ENCODE measurements around the gene DOCK3.
"Not testable (repeated sequence)": the region's sequence is repeated elsewhere in the genome, so short reads cannot be mapped to it uniquely, and the experiment has no call there.

Gene DOCK3

GRCh38 chr3:50806031-50806430, 131.3 kb downstream of the DOCK3 start:
- DNase-seq: no peak

- DNase-seq: no peak
Measured at GRCh38 chr3:50806806-50807205, 132.1 kb downstream of the DOCK3 start.

- DNase-seq: peak; percentile 11
Measured at GRCh38 chr3:50807266-50807665, 132.5 kb downstream of the DOCK3 start.

GRCh38 chr3:50811893-50812292, 137.2 kb downstream of the DOCK3 start:
- no peak for DNase-seq

GRCh38 chr3:50815844-50816243, 141.1 kb downstream of the DOCK3 start:
- DNase-seq: no peak

GRCh38 chr3:50816894-50817293, 142.2 kb downstream of the DOCK3 start:
- DNase-seq: no peak

GRCh38 chr3:50817756-50818529, 143.2 kb downstream of the DOCK3 start:
- DNase-seq: no peak

GRCh38 chr3:50819882-50820281, 145.2 kb downstream of the DOCK3 start:
- DNase-seq: no peak

GRCh38 chr3:50825841-50826240, 151.1 kb downstream of the DOCK3 start:
- no peak for DNase-seq

- no peak for DNase-seq
Measured at GRCh38 chr3:50830451-50830850, 155.7 kb downstream of the DOCK3 start.

GRCh38 chr3:50831009-50831408, 156.3 kb downstream of the DOCK3 start:
- not testable (repeated sequence) for DNase-seq

- no peak for DNase-seq
Measured at GRCh38 chr3:50840983-50841489, 166.3 kb downstream of the DOCK3 start.

GRCh38 chr3:50848308-50848707, 173.6 kb downstream of the DOCK3 start:
- DNase-seq: no peak

GRCh38 chr3:50850639-50851511, 176.1 kb downstream of the DOCK3 start:
- DNase-seq: no peak

- DNase-seq: no peak
Measured at GRCh38 chr3:50853936-50854335, 179.2 kb downstream of the DOCK3 start.

GRCh38 chr3:50862221-50862620, 187.5 kb downstream of the DOCK3 start:
- no peak for DNase-seq

GRCh38 chr3:50873376-50874157, 198.8 kb downstream of the DOCK3 start:
- no peak for DNase-seq

- DNase-seq: not testable (repeated sequence)
Measured at GRCh38 chr3:50874876-50875275, 200.1 kb downstream of the DOCK3 start.

GRCh38 chr3:50876947-50877346, 202.2 kb downstream of the DOCK3 start:
- peak; percentile 19 for DNase-seq

- not testable (repeated sequence) for DNase-seq
Measured at GRCh38 chr3:50882733-50883132, 208.0 kb downstream of the DOCK3 start.

- DNase-seq: no peak
Measured at GRCh38 chr3:50883755-50884154, 209.0 kb downstream of the DOCK3 start.

GRCh38 chr3:50885070-50885850, 210.5 kb downstream of the DOCK3 start:
- DNase-seq: no peak

Measured in NCI-H1092 treated with DMSO at 0.1 percent for 48 hours (cell line).